ENCODE data around the gene CIBAR2.

DNA sequence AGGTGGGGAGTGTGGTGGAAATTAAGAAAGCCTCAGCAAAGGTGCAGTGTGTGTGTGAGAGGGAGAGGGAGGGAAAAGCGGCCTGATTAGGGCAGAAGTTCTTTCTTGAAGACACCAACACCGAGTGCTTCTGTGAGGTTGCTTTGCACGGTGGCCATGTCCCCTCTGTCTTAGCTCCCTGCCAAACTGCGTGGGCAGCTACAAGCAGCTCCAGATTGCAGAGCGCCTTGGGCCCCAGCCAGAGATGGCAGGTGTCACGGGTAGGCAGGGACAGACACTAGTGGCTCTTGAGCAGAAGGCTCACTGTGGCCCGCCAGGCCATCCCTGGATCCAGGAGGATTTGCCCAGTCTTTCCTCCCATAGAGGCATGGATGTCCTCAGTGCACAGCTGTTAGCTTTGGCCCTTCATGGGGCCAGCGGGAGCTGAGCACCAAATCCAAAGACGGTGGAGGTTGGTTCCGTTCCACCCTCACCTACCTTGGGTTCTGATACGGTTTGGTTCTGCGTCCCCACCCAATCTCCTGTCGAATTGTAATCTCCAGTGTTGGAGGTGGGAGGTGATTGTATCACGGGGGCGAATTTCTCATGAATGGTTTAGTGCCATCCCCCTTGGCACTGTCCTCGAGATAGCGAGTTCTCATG lies 63.2 kb downstream of the CIBAR2 start:
- TF ChIP-seq TAF1 (IDR thresholded peaks at IDR 0.05; ENCODE audit: borderline replicate concordance, insufficient read depth, low read length): no peak
- TF ChIP-seq, protein P1, sequence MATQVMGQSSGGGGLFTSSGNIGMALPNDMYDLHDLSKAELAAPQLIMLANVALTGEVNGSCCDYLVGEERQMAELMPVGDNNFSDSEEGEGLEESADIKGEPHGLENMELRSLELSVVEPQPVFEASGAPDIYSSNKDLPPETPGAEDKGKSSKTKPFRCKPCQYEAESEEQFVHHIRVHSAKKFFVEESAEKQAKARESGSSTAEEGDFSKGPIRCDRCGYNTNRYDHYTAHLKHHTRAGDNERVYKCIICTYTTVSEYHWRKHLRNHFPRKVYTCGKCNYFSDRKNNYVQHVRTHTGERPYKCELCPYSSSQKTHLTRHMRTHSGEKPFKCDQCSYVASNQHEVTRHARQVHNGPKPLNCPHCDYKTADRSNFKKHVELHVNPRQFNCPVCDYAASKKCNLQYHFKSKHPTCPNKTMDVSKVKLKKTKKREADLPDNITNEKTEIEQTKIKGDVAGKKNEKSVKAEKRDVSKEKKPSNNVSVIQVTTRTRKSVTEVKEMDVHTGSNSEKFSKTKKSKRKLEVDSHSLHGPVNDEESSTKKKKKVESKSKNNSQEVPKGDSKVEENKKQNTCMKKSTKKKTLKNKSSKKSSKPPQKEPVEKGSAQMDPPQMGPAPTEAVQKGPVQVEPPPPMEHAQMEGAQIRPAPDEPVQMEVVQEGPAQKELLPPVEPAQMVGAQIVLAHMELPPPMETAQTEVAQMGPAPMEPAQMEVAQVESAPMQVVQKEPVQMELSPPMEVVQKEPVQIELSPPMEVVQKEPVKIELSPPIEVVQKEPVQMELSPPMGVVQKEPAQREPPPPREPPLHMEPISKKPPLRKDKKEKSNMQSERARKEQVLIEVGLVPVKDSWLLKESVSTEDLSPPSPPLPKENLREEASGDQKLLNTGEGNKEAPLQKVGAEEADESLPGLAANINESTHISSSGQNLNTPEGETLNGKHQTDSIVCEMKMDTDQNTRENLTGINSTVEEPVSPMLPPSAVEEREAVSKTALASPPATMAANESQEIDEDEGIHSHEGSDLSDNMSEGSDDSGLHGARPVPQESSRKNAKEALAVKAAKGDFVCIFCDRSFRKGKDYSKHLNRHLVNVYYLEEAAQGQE (IDR thresholded peaks at IDR 0.05; ENCODE audit: insufficient read depth in 1 of 2, low read depth in 2 of 2, low read length in 2 of 2): no peak
- TF ChIP-seq POLR2AphosphoS5 (IDR thresholded peaks at IDR 0.05; ENCODE audit: low read depth, low read length): no peak
- no peak for TF ChIP-seq SIN3A (IDR thresholded peaks at IDR 0.05; ENCODE audit: borderline replicate concordance, insufficient read depth, low read length)
